ENCODE data around the gene KCNN3. TPM values are rescaled to one million over a fixed set of nuclear protein-coding genes. Genes with fewer than 3 reads are reported as not detected.

Gene KCNN3
- total RNA-seq, 1 experiment from 2014 or later = 0.40 TPM

- no peak for DNase-seq (ENCODE audit: extremely low read depth, low read depth)
Measured at GRCh38 chr1:154845174-154845573, 24.9 kb downstream of the KCNN3 start.

- DNase-seq (ENCODE audit: extremely low read depth, low read depth) = no peak
Measured at GRCh38 chr1:154844297-154844681, 25.8 kb downstream of the KCNN3 start.

- DNase-seq (ENCODE audit: extremely low read depth, low read depth) = no peak
Measured at GRCh38 chr1:154843636-154844296, 26.3 kb downstream of the KCNN3 start.

DNA sequence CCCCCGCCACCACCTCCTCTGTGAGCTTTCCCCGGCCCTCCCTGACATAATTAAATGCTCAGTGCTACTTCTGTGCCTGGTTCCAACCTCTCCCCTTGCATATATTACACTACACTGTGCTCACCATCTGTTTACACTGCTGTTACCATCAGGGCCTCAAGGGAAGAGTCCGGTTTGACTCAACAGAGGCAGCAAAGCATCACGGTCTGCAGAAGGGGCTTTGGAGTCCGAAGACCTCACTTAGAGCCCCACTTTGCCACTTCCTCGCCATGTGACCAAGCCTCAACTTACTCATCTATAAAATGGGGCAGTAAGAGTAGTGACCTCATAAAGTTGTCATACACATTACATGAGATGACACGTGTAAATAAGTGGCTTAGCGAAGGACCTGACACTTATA is 27.4 kb downstream of the KCNN3 start:
- DNase-seq (ENCODE audit: extremely low read depth, low read depth) = no peak

DNA sequence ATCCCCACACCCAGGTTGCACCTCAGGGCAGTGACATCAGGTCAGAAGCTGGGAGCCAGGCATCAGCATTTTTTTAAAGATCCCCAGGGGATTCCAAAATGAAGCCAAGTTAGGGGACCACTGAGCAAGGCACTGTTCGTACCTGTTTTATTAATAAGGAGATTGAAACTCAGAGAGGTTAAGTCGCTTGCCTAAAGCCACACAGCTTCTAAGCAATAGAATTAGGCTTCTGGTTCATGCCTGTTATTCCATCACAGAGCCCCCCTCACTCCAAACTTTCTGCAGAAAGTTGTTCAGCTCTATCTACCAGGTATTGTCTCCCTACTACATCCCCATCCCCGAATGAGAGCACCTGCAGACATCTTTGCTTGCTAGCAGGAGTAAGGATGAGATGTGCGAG is 28.7 kb downstream of the KCNN3 start:
- no peak for DNase-seq (ENCODE audit: extremely low read depth, low read depth)

DNA sequence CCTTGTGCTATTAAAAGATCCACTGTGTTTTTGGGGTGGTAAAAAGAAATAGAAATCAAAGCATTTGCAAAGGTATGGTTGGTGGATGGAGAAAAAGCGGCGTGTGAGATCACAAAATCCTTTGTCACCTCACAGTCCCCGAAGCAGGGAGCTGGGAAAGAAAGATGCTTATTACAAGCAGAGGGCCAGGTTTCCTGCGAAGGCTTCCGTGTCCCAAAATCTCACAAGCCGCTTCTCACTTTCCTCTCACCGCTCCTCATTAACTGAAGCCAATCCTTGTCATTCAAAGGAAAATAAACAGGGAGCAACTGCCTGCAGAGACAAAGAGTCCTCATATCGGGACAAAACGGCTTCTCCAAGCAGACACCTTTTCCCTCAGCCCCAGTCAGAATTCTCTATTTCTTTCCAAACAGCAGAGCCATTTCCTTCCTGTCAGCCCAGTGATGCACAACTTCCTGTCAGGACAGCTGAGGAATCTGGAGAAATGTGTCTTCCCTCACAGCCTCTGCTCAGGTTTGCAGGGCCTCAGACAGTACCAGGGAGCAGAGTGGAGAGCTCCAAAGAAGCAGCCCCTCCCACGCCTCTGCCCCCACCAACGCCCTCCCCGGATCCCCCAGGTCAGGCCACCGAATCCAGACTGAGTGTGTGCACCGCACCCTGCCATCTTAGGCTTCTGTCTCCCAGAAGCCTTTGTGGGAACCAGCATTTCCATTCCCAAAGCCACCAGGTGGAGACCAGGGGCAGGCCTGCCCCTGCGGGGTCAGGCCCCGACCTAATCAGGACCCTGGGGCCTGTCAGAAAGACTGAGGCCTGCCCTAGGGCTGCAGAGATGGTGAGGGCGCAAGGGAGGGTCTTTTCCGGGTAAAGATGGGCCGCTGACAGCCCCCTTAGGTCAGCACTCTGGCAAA is 29.6 kb downstream of the KCNN3 start:
- DNase-seq (ENCODE audit: extremely low read depth, low read depth) = no peak

DNA sequence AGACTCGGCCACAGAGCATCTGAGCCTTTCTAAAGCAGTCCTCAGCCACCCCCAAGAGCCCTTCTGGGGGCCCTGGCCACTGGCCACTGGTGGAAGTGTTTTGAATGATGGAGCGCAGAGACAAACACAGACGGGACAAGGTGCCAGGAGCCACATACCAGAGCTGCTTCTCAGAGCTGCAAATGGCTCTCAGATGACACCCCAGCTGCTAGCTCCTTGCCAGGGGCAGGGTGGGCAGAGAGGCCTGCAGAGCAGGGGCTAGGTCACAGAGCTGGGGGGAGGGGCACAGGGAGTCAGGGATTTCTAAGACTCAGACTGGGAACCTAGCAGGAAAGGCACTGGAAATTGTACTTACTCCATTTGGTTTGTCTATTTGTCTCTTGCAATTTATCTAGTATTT is 30.4 kb downstream of the KCNN3 start:
- no peak for DNase-seq (ENCODE audit: extremely low read depth, low read depth)

DNA sequence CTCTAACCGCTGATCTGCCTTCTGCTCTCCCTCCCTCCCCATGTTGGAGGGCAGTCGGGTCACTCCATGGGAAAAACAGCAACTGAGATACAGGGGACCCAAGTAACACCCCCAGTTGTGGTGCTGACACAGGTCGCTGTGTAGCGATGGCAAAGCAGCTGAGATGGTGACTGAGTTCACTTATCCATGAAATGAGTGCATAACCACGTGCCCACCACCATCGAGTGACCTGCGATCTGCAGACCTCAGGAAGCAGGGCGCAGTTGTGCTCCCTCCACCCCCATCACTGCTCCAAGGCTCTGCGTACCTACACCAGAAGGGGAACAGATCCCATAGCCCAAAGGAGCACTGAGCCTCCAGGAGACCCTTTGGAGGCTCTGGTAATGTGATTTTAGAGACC is 31.1 kb downstream of the KCNN3 start:
- DNase-seq (ENCODE audit: extremely low read depth, low read depth) = no peak

GRCh38 chr1:154838461-154838860 is 31.6 kb downstream of the KCNN3 start:
- DNase-seq (ENCODE audit: extremely low read depth, low read depth) = no peak

DNA sequence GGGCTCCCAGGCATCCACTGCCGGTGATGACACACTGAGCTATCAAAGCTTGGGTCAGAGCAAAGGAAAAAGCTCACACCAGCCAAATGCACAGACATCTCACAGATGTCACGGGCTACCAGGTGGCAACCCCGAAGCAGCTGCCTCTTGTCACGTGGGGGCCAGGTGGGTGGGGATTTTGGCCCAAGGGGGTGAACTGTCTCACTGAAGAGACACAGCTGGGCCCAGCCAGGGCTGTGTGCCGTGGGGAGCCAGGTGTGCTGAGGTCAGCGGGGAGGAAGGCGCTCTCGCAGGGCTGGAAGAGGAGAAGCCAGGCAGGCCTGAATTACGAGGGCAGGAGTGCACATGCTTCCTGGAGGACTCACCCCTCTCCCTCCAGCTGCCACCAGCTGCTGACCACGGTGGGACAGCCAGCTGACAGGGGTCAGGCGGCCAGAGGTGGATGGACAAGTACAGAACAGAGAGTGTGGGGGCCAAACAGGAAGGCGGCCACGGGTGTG is 32.4 kb downstream of the KCNN3 start:
- DNase-seq (ENCODE audit: extremely low read depth, low read depth) = no peak

GRCh38 chr1:154837034-154837671 is 32.9 kb downstream of the KCNN3 start:
- DNase-seq (ENCODE audit: extremely low read depth, low read depth) = no peak

DNA sequence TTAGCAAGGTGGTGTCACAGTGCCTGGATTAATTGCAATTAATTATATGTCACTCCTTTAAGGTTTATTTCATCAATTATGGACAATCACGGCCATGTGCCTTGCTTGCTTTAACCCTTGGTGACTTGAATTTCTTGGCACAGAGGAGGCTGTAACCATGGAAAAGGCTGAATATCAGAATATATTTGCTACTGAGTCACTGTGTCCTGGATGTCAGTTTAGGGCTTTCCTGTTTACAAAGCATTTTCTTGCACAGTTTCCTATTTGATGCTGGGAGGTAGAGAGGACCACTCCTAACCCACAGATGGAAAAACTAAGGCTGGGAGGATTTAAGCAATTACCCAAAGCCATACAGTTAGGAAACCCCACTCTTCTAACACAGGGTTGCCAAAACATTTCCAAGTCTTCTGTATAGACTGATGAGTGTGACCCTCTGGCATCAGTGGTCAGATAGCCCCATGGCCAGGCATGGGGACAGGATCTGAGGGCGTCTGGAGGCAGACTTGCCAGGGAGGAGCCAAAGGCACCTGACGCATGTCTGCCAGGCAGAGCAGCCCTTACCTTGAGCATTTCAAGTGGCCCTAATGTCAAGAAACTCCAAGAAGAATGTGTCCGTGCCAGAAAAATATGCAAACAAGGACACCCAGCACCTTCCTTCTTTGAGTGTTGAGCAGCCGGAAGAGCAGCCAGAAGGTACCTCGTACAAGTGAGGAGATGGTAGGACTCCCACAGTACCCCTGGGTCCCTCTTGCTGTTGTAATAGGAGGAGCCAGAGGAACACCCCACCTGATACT is 34.4 kb downstream of the KCNN3 start:
- DNase-seq (ENCODE audit: extremely low read depth, low read depth) = no peak

- DNase-seq (ENCODE audit: extremely low read depth, low read depth) = no peak
Measured at GRCh38 chr1:154833841-154834240, 36.2 kb downstream of the KCNN3 start.

- DNase-seq (ENCODE audit: extremely low read depth, low read depth) = no peak
Measured at GRCh38 chr1:154833209-154833608, 36.9 kb downstream of the KCNN3 start.

- no peak for DNase-seq (ENCODE audit: extremely low read depth, low read depth)
Measured at GRCh38 chr1:154832384-154832783, 37.7 kb downstream of the KCNN3 start.

GRCh38 chr1:154831462-154831861 is 38.6 kb downstream of the KCNN3 start:
- no peak for DNase-seq (ENCODE audit: extremely low read depth, low read depth)

DNA sequence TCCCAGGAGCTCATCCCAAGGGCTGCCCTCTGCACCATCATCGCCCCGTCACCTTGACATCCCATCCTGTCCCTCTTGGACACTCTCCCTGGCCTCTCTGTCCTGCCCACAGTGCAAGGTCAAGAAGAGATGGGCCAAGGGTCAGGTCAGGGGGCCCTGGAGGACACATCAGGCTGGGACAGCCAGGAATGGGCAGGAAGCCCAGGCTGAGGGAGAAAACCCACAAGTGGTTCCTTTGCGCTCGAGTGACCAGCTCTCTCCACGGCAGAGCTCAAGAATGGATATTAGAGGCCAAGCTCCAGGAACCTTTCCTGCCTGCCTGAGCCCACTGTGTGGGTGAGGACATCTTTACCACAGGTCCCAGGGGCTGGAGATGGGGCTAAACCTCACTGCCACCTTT is 41.0 kb downstream of the KCNN3 start:
- DNase-seq (ENCODE audit: extremely low read depth, low read depth) = no peak

DNA sequence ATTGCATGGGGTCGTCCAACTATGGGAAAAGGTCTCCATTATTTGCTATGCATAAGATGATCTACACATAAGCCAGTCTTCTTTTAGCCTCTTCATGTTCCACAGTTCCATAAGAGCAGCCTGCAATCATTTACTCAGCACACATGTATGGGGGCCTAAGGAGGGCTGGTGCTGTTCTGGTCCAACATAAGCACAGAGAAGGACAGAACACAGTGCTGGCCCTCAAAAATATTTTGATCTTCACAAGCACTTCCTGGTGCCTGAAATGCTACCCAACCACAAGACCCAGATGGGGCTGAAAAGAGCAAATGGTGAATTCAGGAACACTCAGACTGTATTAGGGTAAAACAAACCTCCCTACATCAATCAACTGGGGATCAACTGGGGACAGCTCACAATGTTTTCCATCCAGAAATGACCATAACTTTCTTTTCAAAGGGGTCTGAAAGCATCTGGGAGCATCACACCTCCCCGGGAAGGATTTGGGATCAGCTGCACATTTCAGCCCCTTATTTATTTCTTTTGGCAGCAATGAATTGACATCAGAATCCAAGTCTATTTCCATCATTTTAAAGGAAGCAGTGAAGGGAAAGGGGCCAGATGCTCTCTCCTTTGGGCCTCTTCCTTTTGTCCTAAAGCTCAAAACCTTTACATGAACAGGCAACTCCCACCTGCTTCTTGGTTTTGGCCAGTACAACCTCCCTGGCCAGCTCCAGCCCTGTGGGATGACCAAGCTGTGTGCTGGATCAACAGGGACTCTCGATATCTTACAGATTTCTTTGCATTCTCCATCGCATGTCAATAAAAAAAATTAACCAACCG is 45.7 kb downstream of the KCNN3 start:
- DNase-seq (ENCODE audit: extremely low read depth, low read depth) = no peak

DNA sequence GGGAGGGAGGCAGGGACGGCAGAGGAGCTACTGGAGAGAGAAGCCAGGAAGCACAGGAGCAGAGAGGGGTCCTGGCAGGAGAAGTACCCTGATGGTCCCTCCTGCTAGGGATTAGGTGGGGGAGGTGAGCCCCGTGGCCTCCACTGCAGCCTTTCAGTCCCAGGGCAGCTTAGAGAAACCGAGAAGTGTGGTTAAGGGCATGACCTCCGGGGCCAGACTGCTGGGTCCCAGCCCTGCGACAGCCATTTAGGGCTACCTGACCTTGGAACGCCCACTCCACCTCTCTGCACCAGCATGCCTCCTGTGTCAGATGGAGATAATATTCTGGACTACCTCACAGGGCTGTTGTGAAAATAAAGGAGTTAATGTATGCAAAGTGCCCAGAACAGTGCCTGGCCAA is 47.4 kb downstream of the KCNN3 start:
- no peak for DNase-seq (ENCODE audit: extremely low read depth, low read depth)

DNA sequence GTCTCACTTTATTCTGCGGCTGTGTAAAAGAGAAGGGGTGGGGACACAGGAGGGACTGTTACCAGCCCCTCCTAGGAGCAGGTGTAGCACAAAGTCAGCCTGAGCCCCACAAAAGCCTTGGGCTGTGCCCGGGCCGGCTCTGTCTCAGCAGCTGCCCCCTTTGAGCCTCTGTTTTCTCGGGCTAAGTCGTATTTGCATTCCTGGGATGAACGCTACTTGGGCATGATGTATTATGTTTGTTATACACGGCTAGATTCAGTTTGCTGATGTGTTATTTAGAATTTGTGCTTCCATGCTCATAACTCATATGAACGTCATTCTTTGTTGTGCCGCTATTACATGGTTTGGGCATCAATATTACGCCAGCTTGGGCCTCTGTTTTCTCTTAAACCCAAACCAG is 47.8 kb downstream of the KCNN3 start:
- DNase-seq (ENCODE audit: extremely low read depth, low read depth) = no peak

All from NCI-H460 (cell line).